ENCODE results near the gene KDM3B. TPM values are rescaled to one million over a fixed set of nuclear protein-coding genes. Genes with fewer than 3 reads are reported as not detected.
A peak's percentile ranks its signal among the peaks of the same experiment; 100 is the strongest.

The KDM3B gene
- total RNA-seq, 1 experiment from 2014 or later, result 89.2 TPM

DNA sequence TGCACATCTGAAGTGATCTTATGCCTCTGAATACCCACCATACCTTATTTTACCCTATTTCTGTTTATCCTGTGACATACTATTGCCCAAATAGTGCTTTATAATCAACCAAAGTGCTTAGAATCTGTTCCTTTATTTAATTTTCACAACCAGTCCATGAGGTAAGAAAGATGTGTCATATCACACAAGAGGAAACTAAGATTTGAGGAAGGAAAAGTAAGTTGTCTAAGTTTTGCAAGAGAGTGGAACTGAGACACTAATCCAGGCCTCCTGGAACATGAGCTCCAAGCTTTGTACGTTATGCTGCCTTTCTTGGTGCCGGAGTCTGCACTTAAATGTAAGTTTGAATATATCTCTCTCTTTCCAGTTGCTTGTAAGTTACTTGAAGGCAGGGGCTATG is 17.2 kb downstream of the KDM3B start:
- Histone ChIP-seq H2BK20ac (ENCODE audit: low read depth, low read length, poor library complexity, severe bottlenecking) (no peak overlapping the region), H3K27me3 (ENCODE audit: insufficient read depth, low read length) (no peaks in the 10 kb centered on the region), H3K23me2 (ENCODE audit: insufficient read length, low read depth, low read length, poor library complexity, severe bottlenecking) (no peaks in the 10 kb centered on the region), H3K4me2 (ENCODE audit: insufficient read depth, insufficient read length, low read length) (no peak overlapping the region), H4K91ac (ENCODE audit: insufficient read length, low read depth, low read length) (no peak overlapping the region), H4K5ac (ENCODE audit: insufficient read length, low read depth, low read length) (no peak overlapping the region), H3K18ac (ENCODE audit: insufficient read length, low read depth, low read length) (no peak overlapping the region), H3K4me1 (ENCODE audit: insufficient read depth, low read length) (no peaks in the 10 kb centered on the region), H3K27ac (ENCODE audit: insufficient read length, low read depth, low read length) (no peak overlapping the region), H2AFZ (ENCODE audit: low read length) (no peak overlapping the region), H3K79me2 (ENCODE audit: insufficient read depth, low read length) (peaks cover 7% of the 10 kb centered on the region; the same call in 1 of the 2 replicates), H3T11ph (ENCODE audit: low read length) (no peak overlapping the region), H4K8ac (replicated peaks; ENCODE audit: insufficient read length, low read depth, low read length) (no peak overlapping the region), H3K14ac (ENCODE audit: insufficient read depth, low read length) (no peak overlapping the region), H3K79me1 (ENCODE audit: insufficient read depth, low read depth, low read length, poor library complexity, severe bottlenecking) (peaks cover 8% of the 10 kb centered on the region), H3K23ac (ENCODE audit: insufficient read length, low read depth, low read length) (no peak overlapping the region), H4K20me1 (ENCODE audit: control insufficient read depth, insufficient read depth, insufficient read length) (no peaks in the 10 kb centered on the region), H3K9me3 (ENCODE audit: control insufficient read depth, low read depth, low read length) (no peaks in the 10 kb centered on the region), H3K9ac (ENCODE audit: extremely low read depth, insufficient read length, low read length) (no peak overlapping the region), H2BK15ac (ENCODE audit: low read depth, low read length) (no peak overlapping the region), H2AK5ac (ENCODE audit: insufficient read length, low read length) (no peak overlapping the region), H3K4ac (ENCODE audit: low read depth, low read length) (no peak overlapping the region), H3K56ac (ENCODE audit: insufficient read length, low read depth, low read length) (no peak overlapping the region), H2BK5ac (ENCODE audit: insufficient read length, low read length) (no peak overlapping the region), H2BK12ac (ENCODE audit: insufficient read length, low read depth, low read length) (no peak overlapping the region), H2BK120ac (ENCODE audit: low read depth, low read length, poor library complexity, severe bottlenecking) (no peak overlapping the region)
- Mint-ChIP-seq H3K27me3 (ENCODE audit: low read depth) (no peaks in the 10 kb centered on the region), H3K27ac (peak overlapping the region in 1 of 3 experiments; percentile 9; a peak in 2 of 7 replicates), H3K4me3 (no peak overlapping the region), H3K9me3 (no peaks in the 10 kb centered on the region), H3K4me1 (no peaks in the 10 kb centered on the region; a peak in 1 of 4 replicates), H3K36me3 (ENCODE audit: insufficient read depth in 1 of 3, low read depth in 3 of 3) (peaks cover 8 to 18% (median 16%) of the 10 kb centered on the region in 3 experiments; a peak in 6 of 7 replicates)
- DNase-seq, result no peak
- WGBS (ENCODE audit: extremely low coverage, insufficient read length, low lambda C conversion rate), result no CpG with 5 or more reads among the region's 2 CpGs
- TF ChIP-seq, protein P1, sequence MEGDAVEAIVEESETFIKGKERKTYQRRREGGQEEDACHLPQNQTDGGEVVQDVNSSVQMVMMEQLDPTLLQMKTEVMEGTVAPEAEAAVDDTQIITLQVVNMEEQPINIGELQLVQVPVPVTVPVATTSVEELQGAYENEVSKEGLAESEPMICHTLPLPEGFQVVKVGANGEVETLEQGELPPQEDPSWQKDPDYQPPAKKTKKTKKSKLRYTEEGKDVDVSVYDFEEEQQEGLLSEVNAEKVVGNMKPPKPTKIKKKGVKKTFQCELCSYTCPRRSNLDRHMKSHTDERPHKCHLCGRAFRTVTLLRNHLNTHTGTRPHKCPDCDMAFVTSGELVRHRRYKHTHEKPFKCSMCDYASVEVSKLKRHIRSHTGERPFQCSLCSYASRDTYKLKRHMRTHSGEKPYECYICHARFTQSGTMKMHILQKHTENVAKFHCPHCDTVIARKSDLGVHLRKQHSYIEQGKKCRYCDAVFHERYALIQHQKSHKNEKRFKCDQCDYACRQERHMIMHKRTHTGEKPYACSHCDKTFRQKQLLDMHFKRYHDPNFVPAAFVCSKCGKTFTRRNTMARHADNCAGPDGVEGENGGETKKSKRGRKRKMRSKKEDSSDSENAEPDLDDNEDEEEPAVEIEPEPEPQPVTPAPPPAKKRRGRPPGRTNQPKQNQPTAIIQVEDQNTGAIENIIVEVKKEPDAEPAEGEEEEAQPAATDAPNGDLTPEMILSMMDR (conservative IDR thresholded peaks at IDR 0.05), result no peak
